GM12891 (cell line): ENCODE data around the gene CLIC3.
A peak's percentile ranks its signal among the peaks of the same experiment; 100 is the strongest.

Experiments
- DNase-seq: peaks from one replicate; pipeline ENCODE4 v3.0.0; 2011; ENCODE audit warnings: low spot score; ENCODE audit not compliant: insufficient read length
- FAIRE-seq: peaks from 2 replicates; lab custom pipeline; 2011; peaks lifted over from hg19 to GRCh38; lab: Jason Lieb, UNC
- PAX5 ChIP-seq: IDR thresholded peaks from 2 replicates; pipeline ENCODE4 v1.6.1; 2011; ENCODE audit warnings: low read length, moderate library complexity, mild to moderate bottlenecking; ENCODE audit not compliant: insufficient read depth, severe bottlenecking
- POLR2A ChIP-seq: IDR thresholded peaks from 2 replicates; pipeline ENCODE4 v1.6.1; 2011; ENCODE audit warnings: low read depth, low read length, control low read depth
- POLR2AphosphoS5 ChIP-seq: IDR thresholded peaks from 2 replicates; pipeline ENCODE4 v1.6.1; 2011; ENCODE audit warnings: low read depth, low read length, control low read depth
- POU2F2 ChIP-seq: IDR thresholded peaks from 2 replicates; pipeline ENCODE4 v1.6.1; 2011; ENCODE audit warnings: low read depth, mild to moderate bottlenecking, control low read depth, low read length, moderate library complexity
- SPI1 ChIP-seq: IDR thresholded peaks from 2 replicates; pipeline ENCODE4 v1.6.1; 2011; ENCODE audit warnings: low read depth, low read length, control low read depth
- TAF1 ChIP-seq: IDR thresholded peaks from 2 replicates; pipeline ENCODE4 v1.6.1; 2011; ENCODE audit warnings: low read depth, low read length, control low read depth

The CLIC3 gene

GRCh38 chr9:136982232-136983051 is 13.9 kb downstream of the CLIC3 start, which contains the start of gene LCNL1:
TSS of gene LCNL1 (plus strand) at chr9:136982993. CDS start at chr9:136983587, 594 bp downstream.
- TF ChIP-seq TAF1 (no peak), PAX5 (no peak), POU2F2 (no peak), SPI1 (no peak), POLR2AphosphoS5 (no peak), POLR2A (no peak)
- FAIRE-seq (no peak), DNase-seq (no peak)

- DNase-seq (no peak), FAIRE-seq (no peak)
- TF ChIP-seq POLR2A (no peak), SPI1 (no peak), PAX5 (no peak)
Observed at GRCh38 chr9:136981588-136982231, 14.7 kb downstream of the CLIC3 start.

- TF ChIP-seq PAX5 = no peak
- no peak for TF ChIP-seq TAF1
- DNase-seq (no peak), FAIRE-seq (no peak)
Observed at GRCh38 chr9:136980669-136981478, 15.5 kb downstream of the CLIC3 start.

- no peak for TF ChIP-seq POLR2AphosphoS5
- TF ChIP-seq TAF1 = no peak
- TF ChIP-seq POLR2A = no peak
- no peak for TF ChIP-seq SPI1
- TF ChIP-seq POU2F2 = no peak
- no peak for TF ChIP-seq PAX5
- no peak for FAIRE-seq
- no peak for DNase-seq
Observed at GRCh38 chr9:136979769-136980587, 16.4 kb downstream of the CLIC3 start.

GRCh38 chr9:136978865-136979544 is 17.4 kb downstream of the CLIC3 start:
- DNase-seq = no peak
- no peak for TF ChIP-seq POLR2AphosphoS5
- no peak for TF ChIP-seq POU2F2
- TF ChIP-seq PAX5 = no peak
- no peak for TF ChIP-seq POLR2A
- no peak for TF ChIP-seq SPI1
- no peak for TF ChIP-seq TAF1

GRCh38 chr9:136978073-136978864 is 18.1 kb downstream of the CLIC3 start:
- FAIRE-seq = peak; percentile 45
- no peak for TF ChIP-seq POU2F2
- TF ChIP-seq SPI1 = no peak
- no peak for TF ChIP-seq POLR2A
- no peak for TF ChIP-seq TAF1
- no peak for TF ChIP-seq POLR2AphosphoS5
- TF ChIP-seq PAX5 = no peak
- peak; percentile 85 for DNase-seq

More at GRCh38 chr9:136978865-136979544, 17.4 kb downstream of the CLIC3 start:
- no peak for FAIRE-seq

- FAIRE-seq (no peak), DNase-seq (no peak)
- TF ChIP-seq POLR2A = no peak
- no peak for TF ChIP-seq POU2F2
- TF ChIP-seq POLR2AphosphoS5 = no peak
- no peak for TF ChIP-seq TAF1
- no peak for TF ChIP-seq SPI1
- TF ChIP-seq PAX5 = no peak
Observed at GRCh38 chr9:136977649-136978072, 18.7 kb downstream of the CLIC3 start.

GRCh38 chr9:136977223-136977622 is 19.1 kb downstream of the CLIC3 start, which contains the start of gene PTGDS:
TSS of gene PTGDS (plus strand) at chr9:136977504. CDS start at chr9:136977579, 75 bp downstream.
- TF ChIP-seq POLR2A (no peak), POU2F2 (no peak), TAF1 (no peak)
- FAIRE-seq (no peak), DNase-seq (no peak)
